Measurements from ENCODE around the gene R3HDM1.

DNA sequence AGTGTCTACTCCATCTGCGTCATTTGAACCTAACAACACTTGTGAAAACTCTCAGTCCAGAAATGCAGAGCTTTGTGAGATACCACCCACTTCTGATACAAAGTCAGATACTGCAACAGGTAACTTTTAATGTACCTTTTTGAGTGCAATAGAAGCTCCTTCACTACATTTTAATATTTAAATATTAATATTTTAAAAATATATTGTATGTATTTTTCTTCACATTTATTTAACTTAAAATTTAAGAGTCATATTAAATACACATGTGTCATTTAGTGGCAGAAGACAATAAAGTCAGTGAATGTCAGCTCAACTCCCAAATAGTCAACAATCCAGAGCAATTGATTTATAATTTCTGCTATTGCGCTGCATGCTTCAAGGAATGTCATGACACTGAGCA is 224.3 kb downstream of the R3HDM1 start:
- TF ChIP-seq YY1 (IDR thresholded peaks at IDR 0.05; ENCODE audit: insufficient read depth, insufficient read length) (no peak), SUZ12 (IDR thresholded peaks at IDR 0.05; ENCODE audit: extremely low read depth, insufficient read depth, insufficient read length) (no peak), ZNF274 (IDR thresholded peaks at IDR 0.05; ENCODE audit: low read depth, low read length) (no peak)

Data from NT2/D1 (cell line).